Retinal pigment epithelial cell (primary cell): ENCODE results near the gene MAP2K7.
"Not testable (repeated sequence)": the region's sequence is repeated elsewhere in the genome, so short reads cannot be mapped to it uniquely, and the experiment has no call there.

Experiments
- DNase-seq: peaks from one replicate; pipeline ENCODE4 v3.0.0-alpha.2; 2010; ENCODE audit warnings: low read depth
- H3K4me3 ChIP-seq: 2 replicates; pipeline ENCODE4 v1.5.1; 2011; ENCODE audit warnings: mild to moderate bottlenecking, low read length, control low read depth, moderate library complexity
- TF ChIP-seq, protein P1 (sequence below): conservative IDR thresholded peaks from 2 replicates; pipeline ENCODE4 v1.5.1; 2011; ENCODE audit warnings: low read depth, low read length, control low read depth, inconsistent platforms

The MAP2K7 gene

DNA sequence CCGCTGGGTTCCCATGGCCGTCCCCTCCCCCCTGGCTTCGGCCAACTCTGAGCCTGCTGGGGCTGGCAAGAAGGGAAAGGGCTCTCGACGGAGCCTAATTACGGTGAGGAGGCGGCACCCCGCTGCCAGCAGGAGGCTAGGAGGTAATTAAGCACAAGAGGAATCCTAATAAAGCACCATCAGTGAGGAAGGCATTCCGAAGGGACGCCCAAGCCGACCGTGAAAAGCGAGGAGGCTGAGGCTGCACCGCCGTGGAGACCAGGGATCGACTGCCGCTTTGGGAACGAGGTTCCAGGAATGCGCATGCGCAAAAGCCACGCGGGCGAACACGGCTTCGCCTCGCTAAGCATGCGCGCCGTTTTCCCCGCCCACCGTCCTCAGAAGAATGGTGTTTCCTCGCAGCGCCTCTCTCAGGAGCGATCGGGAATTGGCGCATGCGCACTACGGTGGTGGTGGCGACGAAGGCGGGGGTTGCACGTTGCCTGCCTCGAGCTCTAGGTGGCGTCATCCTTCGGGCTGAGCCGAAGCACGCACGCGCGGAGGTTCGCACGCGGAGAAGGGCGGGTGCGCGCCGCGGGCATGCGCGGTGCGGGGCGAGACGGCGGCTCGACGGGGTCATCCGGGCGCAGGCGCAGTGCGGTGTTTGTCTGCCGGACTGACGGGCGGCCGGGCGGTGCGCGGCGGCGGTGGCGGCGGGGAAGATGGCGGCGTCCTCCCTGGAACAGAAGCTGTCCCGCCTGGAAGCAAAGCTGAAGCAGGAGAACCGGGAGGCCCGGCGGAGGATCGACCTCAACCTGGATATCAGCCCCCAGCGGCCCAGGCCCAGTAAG is at the start of gene MAP2K7:
MAP2K7 (plus strand) TSS at position 634 of the 830 bp plus-strand sequence; CDS start at position 702, 68 bp downstream.
- peak; percentile 89 for DNase-seq
- TF ChIP-seq, protein P1, sequence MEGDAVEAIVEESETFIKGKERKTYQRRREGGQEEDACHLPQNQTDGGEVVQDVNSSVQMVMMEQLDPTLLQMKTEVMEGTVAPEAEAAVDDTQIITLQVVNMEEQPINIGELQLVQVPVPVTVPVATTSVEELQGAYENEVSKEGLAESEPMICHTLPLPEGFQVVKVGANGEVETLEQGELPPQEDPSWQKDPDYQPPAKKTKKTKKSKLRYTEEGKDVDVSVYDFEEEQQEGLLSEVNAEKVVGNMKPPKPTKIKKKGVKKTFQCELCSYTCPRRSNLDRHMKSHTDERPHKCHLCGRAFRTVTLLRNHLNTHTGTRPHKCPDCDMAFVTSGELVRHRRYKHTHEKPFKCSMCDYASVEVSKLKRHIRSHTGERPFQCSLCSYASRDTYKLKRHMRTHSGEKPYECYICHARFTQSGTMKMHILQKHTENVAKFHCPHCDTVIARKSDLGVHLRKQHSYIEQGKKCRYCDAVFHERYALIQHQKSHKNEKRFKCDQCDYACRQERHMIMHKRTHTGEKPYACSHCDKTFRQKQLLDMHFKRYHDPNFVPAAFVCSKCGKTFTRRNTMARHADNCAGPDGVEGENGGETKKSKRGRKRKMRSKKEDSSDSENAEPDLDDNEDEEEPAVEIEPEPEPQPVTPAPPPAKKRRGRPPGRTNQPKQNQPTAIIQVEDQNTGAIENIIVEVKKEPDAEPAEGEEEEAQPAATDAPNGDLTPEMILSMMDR, result peak; percentile 53

DNA sequence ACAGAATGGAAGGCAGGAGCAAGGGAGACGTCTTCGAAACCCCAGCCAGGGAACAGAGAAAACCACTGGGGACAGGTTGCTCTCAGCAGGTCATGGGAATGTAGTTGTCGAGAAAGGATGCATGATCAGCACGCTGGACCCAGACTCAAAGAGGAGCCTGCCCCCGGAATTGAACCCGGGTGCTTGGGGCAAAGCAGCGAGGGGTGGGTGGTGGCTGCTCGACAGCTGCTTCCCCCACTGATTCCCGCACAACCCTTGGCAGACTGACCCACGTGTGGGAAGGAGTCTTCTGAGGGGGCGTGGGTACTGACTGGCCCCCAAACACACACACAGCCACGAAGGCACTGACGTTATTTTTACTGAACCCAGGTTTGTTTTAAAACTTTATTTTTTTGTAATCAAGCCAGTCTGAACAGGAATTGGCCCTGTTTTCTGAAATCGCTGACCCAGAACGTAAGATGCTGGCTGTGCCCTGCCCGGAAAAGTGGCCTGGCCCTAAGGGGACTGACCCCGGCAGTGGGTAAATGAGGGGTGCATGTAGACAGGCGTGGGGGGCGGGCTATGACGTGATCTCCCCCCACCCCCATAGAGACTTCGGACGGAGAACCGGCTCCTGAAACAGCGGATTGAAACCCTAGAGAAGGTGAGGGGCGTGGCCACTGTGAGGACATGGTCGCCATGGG is 48.1 kb upstream of the MAP2K7 start:
- TF ChIP-seq, protein P1, result no peak
- DNase-seq, result no peak
- no peak overlapping the region for H3K4me3 ChIP-seq

More for the DNA sequence above, at the start of gene MAP2K7:
- H3K4me3 ChIP-seq, result peak within 1 kb of the TSS; percentile 80

DNA sequence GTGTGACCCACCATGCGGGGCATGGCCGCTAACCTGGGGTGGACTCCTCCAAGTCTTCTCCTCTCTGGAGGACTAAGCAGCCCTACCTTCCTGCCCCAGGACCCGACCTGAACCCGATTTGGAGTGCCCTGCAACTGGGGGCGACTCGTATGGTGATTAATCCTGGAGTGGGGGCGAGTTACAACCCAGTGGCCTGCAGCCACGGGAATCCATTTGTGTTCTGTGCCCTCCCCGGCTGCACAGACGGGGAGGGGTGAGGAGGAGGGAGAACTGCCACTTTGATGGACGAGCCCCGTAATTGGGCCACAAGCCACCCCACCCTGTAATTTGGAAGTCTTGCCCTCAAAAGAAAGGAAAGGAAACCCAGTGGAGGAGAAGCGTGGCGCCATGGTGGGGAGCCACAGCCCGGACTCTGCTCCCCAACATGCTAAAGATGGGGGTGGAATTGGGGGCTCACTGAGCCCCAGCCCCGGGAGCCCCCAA is 47.5 kb upstream of the MAP2K7 start:
- DNase-seq, result no peak
- no peak overlapping the region for H3K4me3 ChIP-seq
- TF ChIP-seq, protein P1, result no peak

DNA sequence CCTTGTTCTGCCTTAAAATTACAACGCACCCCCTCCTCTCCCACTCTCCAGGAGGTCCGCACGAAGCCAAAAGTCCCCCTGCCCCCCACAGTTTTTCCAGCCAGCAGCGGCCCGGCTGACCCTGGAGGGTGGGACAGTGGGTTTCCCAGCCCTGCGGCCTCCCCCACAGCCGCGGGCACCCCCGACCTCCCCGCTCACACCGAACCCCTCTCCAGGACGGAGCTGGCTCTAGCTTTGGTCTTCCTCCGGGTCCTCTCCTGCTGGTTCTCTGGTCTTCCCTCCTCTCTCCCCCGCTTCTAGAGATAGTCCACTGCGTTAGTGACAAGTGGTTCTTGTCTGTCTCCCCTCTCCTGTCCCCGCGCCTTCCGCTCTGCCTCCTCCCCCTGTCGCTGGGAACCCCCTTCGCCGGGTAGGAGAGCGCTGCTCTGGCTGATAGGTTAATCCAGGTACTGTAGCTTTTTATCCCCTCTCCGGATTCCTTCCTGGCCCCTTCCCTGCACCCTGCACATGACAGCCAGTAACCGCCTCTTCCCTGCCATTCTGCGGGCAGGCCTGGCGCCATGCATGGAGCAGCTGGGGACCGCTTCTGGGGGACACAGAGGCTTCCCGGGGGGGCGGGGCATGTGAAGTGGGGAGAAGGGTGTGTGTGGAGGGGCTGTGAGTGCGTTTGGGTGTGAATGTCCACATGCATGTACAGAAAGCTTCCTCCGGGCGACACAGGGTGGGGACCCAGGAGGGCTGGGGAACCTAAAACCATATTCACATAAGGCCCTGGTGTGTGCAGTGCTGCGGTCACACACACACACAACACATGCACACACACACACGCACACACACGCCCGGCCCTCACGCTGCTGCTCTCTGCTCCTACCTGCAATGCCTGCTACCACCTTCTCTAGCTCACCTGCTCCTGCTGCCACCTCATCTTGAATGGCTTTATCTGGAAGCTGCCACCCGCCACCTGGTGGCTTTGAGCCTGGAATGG is 46.7 kb upstream of the MAP2K7 start:
- H3K4me3 ChIP-seq, result no peak overlapping the region
- DNase-seq, result no peak
- TF ChIP-seq, protein P1, result no peak

DNA sequence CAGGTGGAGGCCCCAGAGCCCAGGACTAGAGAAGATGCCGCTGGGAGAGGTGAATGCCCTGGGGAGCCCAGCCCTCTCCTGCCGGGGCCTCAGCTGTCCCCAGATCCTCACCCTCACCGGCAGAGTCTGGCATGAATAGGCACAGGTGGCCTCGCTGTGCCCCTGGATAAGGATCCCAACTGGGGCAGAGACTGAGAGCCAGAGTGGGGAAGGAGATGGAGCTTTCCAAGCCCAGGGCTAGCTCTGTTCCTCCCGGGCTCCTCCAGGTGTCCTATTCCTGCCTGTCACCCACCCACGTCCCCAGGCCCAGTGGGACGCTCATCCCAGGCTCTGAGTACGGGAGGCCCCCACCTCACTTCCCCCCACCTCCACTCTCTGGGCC is 46.0 kb upstream of the MAP2K7 start:
- no peak overlapping the region for H3K4me3 ChIP-seq
- no peak for DNase-seq
- TF ChIP-seq, protein P1, result no peak

DNA sequence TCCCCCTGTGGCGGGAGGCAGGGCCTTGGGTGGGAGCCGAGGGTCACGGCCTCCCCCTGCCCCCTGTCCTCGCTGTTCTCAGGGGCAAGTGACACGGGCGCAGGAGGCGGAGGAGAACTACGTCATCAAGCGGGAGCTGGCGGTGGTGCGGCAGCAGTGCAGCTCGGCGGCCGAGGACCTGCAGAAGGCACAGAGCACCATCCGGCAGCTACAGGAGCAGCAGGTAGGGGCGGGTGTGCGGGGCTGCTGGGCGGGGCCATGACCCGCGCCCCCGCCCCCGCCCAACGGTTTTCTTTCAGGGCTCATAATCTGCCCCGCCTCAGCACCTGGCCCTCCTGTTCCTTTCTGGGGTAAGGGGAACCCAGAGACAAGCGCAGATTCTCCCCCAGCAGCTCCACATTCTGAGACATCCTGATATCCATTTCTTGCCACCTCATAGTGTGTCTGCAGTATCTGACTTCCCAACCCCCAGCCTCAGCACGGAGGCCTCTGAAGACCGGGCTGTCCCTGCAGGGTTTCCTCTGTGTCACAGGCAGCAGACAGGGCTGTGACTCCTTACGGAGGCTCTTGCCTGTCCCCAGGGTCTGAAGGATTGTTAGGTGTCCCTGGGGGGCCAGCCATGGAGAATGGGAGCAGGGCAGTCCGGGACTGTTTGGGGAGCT is 45.4 kb upstream of the MAP2K7 start:
- no peak overlapping the region for H3K4me3 ChIP-seq

DNA sequence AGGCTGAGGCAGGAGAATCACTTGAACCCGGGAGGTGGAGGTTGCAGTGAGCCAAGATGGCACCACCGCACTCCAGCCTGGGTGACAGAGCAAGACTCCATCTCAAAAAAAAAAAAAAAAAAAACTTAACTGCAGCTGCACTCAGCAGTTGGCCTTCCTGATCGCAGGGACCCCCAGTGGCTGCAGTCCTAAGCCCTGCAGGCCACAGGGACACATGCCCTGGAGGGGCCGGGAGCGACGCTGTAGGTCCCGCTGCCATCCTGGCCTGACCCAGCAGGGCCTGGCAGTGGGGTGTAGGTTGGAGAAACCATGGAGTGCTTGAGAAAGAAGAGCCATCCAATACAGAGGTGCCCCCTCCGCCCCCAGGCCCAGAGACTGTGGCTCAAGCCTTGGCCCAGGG is 44.6 kb upstream of the MAP2K7 start:
- DNase-seq, H3K4me3 ChIP-seq: not testable (repeated sequence)

More for the DNA sequence above, 45.4 kb upstream of the MAP2K7 start:
- DNase-seq, result no peak
- TF ChIP-seq, protein P1, result no peak
